Astrocyte (in vitro differentiated cells and primary cell): Measurements from ENCODE around the gene ATXN1. TPM values are rescaled to one million over a fixed set of nuclear protein-coding genes. Genes with fewer than 3 reads are reported as not detected.

Source experiments
- DNase-seq: peaks from one replicate; pipeline ENCODE4 v3.0.0-alpha.2; 2010; ENCODE audit warnings: low read depth
- FAIRE-seq: peaks from 2 replicates; lab custom pipeline; 2011; peaks lifted over from hg19 to GRCh38; lab: Jason Lieb, UNC
- H2AFZ ChIP-seq: 2 replicates; pipeline ENCODE4 v1.6.0; 2012; ENCODE audit warnings: low read depth, low read length, inconsistent platforms
- H3K27ac ChIP-seq: 2 replicates; pipeline ENCODE4 v1.5.1; 2011; ENCODE audit warnings: low read depth, low read length, inconsistent platforms
- H3K27me3 ChIP-seq: 2 replicates; pipeline ENCODE4 v1.6.0; 2011; ENCODE audit warnings: low read length, inconsistent platforms; ENCODE audit not compliant: insufficient read depth
- H3K36me3 ChIP-seq: 2 replicates; pipeline ENCODE4 v1.5.1; 2011; ENCODE audit warnings: low read length, inconsistent platforms; ENCODE audit not compliant: insufficient read depth
- H3K4me1 ChIP-seq: 2 replicates; pipeline ENCODE4 v1.5.1; 2011; ENCODE audit warnings: low read length, inconsistent platforms; ENCODE audit not compliant: insufficient read depth
- H3K4me2 ChIP-seq: 2 replicates; pipeline ENCODE4 v1.6.0; 2012; ENCODE audit warnings: low read length, inconsistent platforms
- H3K4me3 ChIP-seq: 2 replicates; pipeline ENCODE4 v1.5.1; 2011; ENCODE audit warnings: low read depth, mild to moderate bottlenecking, low read length, inconsistent platforms; ENCODE audit not compliant: insufficient read depth
- H3K79me2 ChIP-seq: 2 replicates; pipeline ENCODE4 v1.6.0; 2012; ENCODE audit warnings: mild to moderate bottlenecking, low read length, inconsistent platforms; ENCODE audit not compliant: insufficient read depth
- H3K9ac ChIP-seq: 2 replicates; pipeline ENCODE4 v1.6.0; 2012; ENCODE audit warnings: mild to moderate bottlenecking, low read length, inconsistent platforms
- H3K9me3 ChIP-seq: 2 replicates; pipeline ENCODE4 v1.5.1; 2012; ENCODE audit warnings: low read depth, mild to moderate bottlenecking, low read length, inconsistent platforms; ENCODE audit not compliant: insufficient read depth
- H4K20me1 ChIP-seq: 2 replicates; pipeline ENCODE4 v1.6.0; 2012; ENCODE audit warnings: low read length, inconsistent platforms; ENCODE audit not compliant: insufficient read depth
- H3K27ac Mint-ChIP-seq: one replicate; pipeline ENCODE4 v1.8.0; 2021; ENCODE audit warnings: mild to moderate bottlenecking, mixed read lengths; ENCODE audit not compliant: unreplicated experiment
- H3K27me3 Mint-ChIP-seq: one replicate; pipeline ENCODE4 v1.8.0; 2021; ENCODE audit warnings: low read depth, mixed read lengths; ENCODE audit not compliant: unreplicated experiment
- H3K36me3 Mint-ChIP-seq: one replicate; pipeline ENCODE4 v1.8.0; 2021; ENCODE audit warnings: low read depth, mixed read lengths; ENCODE audit not compliant: unreplicated experiment
- H3K4me1 Mint-ChIP-seq: one replicate; pipeline ENCODE4 v1.8.0; 2021; ENCODE audit warnings: low read depth, mixed read lengths; ENCODE audit not compliant: unreplicated experiment
- H3K4me3 Mint-ChIP-seq: one replicate; pipeline ENCODE4 v1.8.0; 2021; ENCODE audit warnings: mild to moderate bottlenecking, moderate library complexity, mixed read lengths; ENCODE audit not compliant: unreplicated experiment
- H3K9me3 Mint-ChIP-seq: one replicate; pipeline ENCODE4 v1.8.0; 2021; ENCODE audit warnings: mild to moderate bottlenecking, mixed read lengths; ENCODE audit not compliant: unreplicated experiment
- CTCF ChIP-seq: IDR thresholded peaks from 2 replicates; pipeline ENCODE4 v1.5.1; 2011; ENCODE audit warnings: low read depth, mild to moderate bottlenecking, inconsistent platforms, low read length, moderate library complexity; ENCODE audit not compliant: insufficient read depth
- EZH2 ChIP-seq: IDR thresholded peaks from 2 replicates; pipeline ENCODE4 v1.6.1; 2012; ENCODE audit warnings: mild to moderate bottlenecking, low read length, inconsistent platforms; ENCODE audit not compliant: insufficient read depth
- total RNA-seq: library from RNA; stranded (reverse); gene quantifications from 2 replicates; pipeline ENCODE4 v1.2.1, GENCODE V29; 2021

The ATXN1 gene
- total RNA-seq, 1 donor from 2014 or later, result 70.9 TPM

- no peaks in the 10 kb centered on the region for H3K27me3 Mint-ChIP-seq
- no peaks in the 10 kb centered on the region for H3K9me3 Mint-ChIP-seq
- H3K4me3 Mint-ChIP-seq, result no peak overlapping the region
- Histone ChIP-seq H3K9me3 (no peaks in the 10 kb centered on the region), H2AFZ (no peak overlapping the region), H4K20me1 (peaks cover 30% of the 10 kb centered on the region), H3K27me3 (no peaks in the 10 kb centered on the region), H3K79me2 (peaks cover 4% of the 10 kb centered on the region), H3K9ac (no peak overlapping the region), H3K4me3 (no peak overlapping the region), H3K4me1 (no peaks in the 10 kb centered on the region), H3K36me3 (peaks cover 5% of the 10 kb centered on the region), H3K27ac (no peak overlapping the region), H3K4me2 (no peak overlapping the region)
- FAIRE-seq, result no peak
- TF ChIP-seq EZH2, result no peak
- no peak for TF ChIP-seq CTCF
- no peak for DNase-seq
- peaks cover 29% of the 10 kb centered on the region for H3K36me3 Mint-ChIP-seq
- H3K4me1 Mint-ChIP-seq, result no peaks in the 10 kb centered on the region
- no peak overlapping the region for H3K27ac Mint-ChIP-seq
Measured at GRCh38 chr6:16647422-16647821, 113.8 kb downstream of the ATXN1 start.

DNA sequence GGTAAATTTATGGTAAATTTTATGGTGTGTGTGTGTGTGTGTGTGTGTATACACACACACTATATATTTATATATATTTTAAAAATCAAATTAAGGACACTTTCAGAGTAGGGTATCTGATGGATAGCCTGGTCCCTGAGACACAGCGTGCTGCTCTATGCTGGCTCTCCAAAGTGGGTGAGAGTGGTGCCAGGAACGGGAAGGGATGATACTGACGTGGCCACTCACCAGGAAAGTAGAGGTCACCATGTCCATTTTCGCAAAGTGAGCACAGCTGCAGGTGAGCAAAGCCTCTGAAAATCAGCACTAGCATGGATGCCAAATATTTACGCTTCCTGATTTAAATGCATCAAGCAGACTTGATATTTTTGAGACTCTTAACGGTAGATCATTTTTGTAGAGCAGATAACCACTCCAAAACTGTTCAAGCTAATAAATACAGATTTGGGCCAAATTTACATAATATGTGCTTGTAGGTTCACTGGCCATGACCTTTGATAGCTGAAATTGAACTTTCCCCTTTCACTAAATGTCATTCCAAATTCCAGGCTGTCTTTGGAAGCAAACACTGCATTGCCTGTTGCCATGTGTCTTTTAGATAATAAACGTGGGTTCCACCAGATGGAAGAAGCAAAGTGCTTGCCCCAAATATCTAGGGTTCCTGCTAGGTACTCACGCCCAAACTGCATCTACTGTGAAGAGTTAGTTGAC, 116.6 kb downstream of the ATXN1 start:
- Histone ChIP-seq H3K79me2 (peaks cover 4% of the 10 kb centered on the region), H4K20me1 (peaks cover 19% of the 10 kb centered on the region), H3K36me3 (peaks cover 2% of the 10 kb centered on the region), H3K4me3 (no peak overlapping the region), H3K9ac (no peak overlapping the region), H3K27ac (no peak overlapping the region), H3K9me3 (no peaks in the 10 kb centered on the region), H3K4me1 (peaks cover 7% of the 10 kb centered on the region), H3K4me2 (no peak overlapping the region), H2AFZ (no peak overlapping the region), H3K27me3 (no peaks in the 10 kb centered on the region)
- H3K36me3 Mint-ChIP-seq, result peaks cover 21% of the 10 kb centered on the region
- DNase-seq (no peak), FAIRE-seq (no peak)
- H3K4me1 Mint-ChIP-seq, result peaks cover 7% of the 10 kb centered on the region
- no peak for TF ChIP-seq EZH2
- TF ChIP-seq CTCF, result no peak
- no peak overlapping the region for H3K4me3 Mint-ChIP-seq
- no peak overlapping the region for H3K27ac Mint-ChIP-seq
- no peaks in the 10 kb centered on the region for H3K9me3 Mint-ChIP-seq
- no peaks in the 10 kb centered on the region for H3K27me3 Mint-ChIP-seq
